ENCODE results near the gene KLHL4. TPM values are rescaled to one million over a fixed set of nuclear protein-coding genes. Genes with fewer than 3 reads are reported as not detected.

KLHL4 gene
- polyA plus RNA-seq, 2 of the 4 experiments (the other 2 are of a cell fraction), result 3.7 to 9.8 TPM

DNA sequence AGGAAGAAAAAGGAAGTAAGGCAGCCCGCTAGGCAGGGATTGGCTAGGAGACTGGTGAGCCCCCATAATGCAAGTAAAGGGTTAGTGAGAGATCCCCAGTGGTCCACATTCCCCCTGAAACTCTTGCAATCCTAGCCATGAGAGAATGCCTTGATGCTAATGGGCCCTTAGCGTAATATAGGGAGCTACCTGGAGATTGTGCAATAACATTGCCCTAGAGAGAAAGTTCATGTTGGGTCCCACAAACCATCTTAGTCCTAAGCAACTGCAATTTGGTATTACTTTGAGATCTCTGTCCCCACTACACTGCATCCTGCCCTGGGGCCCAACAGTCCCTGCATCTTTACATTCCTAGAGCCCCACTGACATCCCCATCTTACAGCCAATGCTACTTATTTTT lies 188.5 kb downstream of the KLHL4 start:
- 29% methylated on average over 2 of the region's 2 CpGs for WGBS (ENCODE audit: missing lambda C conversion rate)
- CTCF ChIA-PET, result no interaction called here
- H3K4me3 ChIP-seq, result no peak overlapping the region

DNA sequence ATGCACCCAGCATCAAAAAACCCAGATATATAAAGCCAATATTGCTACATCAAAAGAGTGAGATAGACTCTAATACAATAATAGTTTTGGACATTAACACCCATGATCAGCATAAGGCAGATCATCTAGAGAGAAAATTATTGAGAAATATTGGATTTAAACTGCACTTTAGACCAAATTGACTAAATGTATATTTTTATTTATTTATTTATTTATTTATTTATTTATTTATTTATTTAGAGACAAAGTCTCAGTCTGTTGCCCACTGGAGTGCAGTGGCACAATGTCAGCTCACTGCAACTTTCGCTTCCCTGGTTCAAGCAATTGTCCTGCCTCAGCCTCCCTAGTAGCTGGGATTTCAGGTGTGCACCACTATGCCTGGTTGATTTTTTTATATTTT lies 193.0 kb downstream of the KLHL4 start:
- POLR2A ChIA-PET, result no interaction called here

More for the DNA sequence above, 188.5 kb downstream of the KLHL4 start:
- no peak for ATAC-seq
- no peaks in the 10 kb centered on the region for H3K9me3 ChIP-seq
- no peak overlapping the region for H3K27ac ChIP-seq
- POLR2A ChIA-PET, result no interaction called here
- DNase-seq (ENCODE audit: low read depth in 1 of 2, low spot score in 1 of 2), result no peak
- TF ChIP-seq CBX8 (IDR thresholded peaks at IDR 0.05) (no peak), CEBPB (IDR thresholded peaks at IDR 0.05) (no peak), RNF2 (IDR thresholded peaks at IDR 0.05; ENCODE audit: borderline replicate concordance, low read depth) (no peak), CHD4 (IDR thresholded peaks at IDR 0.05; ENCODE audit: borderline replicate concordance) (no peak), ZNF302 (CRISPR knock-in tag; IDR thresholded peaks at IDR 0.05) (no peak), POLR2AphosphoS2 (conservative IDR thresholded peaks at IDR 0.05; ENCODE audit: low read length) (no peak), HDAC2 (IDR thresholded peaks at IDR 0.05) (no peak), TFCP2L1 (CRISPR knock-in tag; IDR thresholded peaks at IDR 0.05) (no peak), POLR2A (IDR thresholded peaks at IDR 0.05; ENCODE audit: low read length) (no peak), RFX5 (IDR thresholded peaks at IDR 0.05) (no peak), TP53 (CRISPR knock-in tag; IDR thresholded peaks at IDR 0.05) (no peak), RAD21 (conservative IDR thresholded peaks at IDR 0.05 in 1 of 2, IDR thresholded peaks at IDR 0.05 in 1 of 2) (no peak), MAFK (IDR thresholded peaks at IDR 0.05; ENCODE audit: partially characterized antibody) (no peak), HOXA7 (CRISPR knock-in tag; IDR thresholded peaks at IDR 0.05) (no peak)
- TF ChIP-seq, protein P1, sequence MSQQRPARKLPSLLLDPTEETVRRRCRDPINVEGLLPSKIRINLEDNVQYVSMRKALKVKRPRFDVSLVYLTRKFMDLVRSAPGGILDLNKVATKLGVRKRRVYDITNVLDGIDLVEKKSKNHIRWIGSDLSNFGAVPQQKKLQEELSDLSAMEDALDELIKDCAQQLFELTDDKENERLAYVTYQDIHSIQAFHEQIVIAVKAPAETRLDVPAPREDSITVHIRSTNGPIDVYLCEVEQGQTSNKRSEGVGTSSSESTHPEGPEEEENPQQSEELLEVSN (IDR thresholded peaks at IDR 0.05; ENCODE audit: borderline replicate concordance, low read depth), result no peak
- TF ChIP-seq, protein P2, sequence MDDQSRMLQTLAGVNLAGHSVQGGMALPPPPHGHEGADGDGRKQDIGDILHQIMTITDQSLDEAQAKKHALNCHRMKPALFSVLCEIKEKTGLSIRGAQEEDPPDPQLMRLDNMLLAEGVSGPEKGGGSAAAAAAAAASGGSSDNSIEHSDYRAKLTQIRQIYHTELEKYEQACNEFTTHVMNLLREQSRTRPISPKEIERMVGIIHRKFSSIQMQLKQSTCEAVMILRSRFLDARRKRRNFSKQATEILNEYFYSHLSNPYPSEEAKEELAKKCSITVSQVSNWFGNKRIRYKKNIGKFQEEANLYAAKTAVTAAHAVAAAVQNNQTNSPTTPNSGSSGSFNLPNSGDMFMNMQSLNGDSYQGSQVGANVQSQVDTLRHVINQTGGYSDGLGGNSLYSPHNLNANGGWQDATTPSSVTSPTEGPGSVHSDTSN (IDR thresholded peaks at IDR 0.05), result no peak
- TF ChIP-seq, protein P3, sequence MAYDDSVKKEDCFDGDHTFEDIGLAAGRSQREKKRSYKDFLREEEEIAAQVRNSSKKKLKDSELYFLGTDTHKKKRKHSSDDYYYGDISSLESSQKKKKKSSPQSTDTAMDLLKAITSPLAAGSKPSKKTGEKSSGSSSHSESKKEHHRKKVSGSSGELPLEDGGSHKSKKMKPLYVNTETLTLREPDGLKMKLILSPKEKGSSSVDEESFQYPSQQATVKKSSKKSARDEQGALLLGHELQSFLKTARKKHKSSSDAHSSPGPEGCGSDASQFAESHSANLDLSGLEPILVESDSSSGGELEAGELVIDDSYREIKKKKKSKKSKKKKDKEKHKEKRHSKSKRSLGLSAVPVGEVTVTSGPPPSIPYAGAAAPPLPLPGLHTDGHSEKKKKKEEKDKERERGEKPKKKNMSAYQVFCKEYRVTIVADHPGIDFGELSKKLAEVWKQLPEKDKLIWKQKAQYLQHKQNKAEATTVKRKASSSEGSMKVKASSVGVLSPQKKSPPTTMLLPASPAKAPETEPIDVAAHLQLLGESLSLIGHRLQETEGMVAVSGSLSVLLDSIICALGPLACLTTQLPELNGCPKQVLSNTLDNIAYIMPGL (CRISPR knock-in tag; IDR thresholded peaks at IDR 0.05; ENCODE audit: borderline replicate concordance), result no peak
- TF ChIP-seq, protein P4, sequence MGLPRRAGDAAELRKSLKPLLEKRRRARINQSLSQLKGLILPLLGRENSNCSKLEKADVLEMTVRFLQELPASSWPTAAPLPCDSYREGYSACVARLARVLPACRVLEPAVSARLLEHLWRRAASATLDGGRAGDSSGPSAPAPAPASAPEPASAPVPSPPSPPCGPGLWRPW (IDR thresholded peaks at IDR 0.05), result no peak
- TF ChIP-seq, protein P5, sequence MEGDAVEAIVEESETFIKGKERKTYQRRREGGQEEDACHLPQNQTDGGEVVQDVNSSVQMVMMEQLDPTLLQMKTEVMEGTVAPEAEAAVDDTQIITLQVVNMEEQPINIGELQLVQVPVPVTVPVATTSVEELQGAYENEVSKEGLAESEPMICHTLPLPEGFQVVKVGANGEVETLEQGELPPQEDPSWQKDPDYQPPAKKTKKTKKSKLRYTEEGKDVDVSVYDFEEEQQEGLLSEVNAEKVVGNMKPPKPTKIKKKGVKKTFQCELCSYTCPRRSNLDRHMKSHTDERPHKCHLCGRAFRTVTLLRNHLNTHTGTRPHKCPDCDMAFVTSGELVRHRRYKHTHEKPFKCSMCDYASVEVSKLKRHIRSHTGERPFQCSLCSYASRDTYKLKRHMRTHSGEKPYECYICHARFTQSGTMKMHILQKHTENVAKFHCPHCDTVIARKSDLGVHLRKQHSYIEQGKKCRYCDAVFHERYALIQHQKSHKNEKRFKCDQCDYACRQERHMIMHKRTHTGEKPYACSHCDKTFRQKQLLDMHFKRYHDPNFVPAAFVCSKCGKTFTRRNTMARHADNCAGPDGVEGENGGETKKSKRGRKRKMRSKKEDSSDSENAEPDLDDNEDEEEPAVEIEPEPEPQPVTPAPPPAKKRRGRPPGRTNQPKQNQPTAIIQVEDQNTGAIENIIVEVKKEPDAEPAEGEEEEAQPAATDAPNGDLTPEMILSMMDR (IDR thresholded peaks at IDR 0.05), result no peak
- TF ChIP-seq, protein P6, sequence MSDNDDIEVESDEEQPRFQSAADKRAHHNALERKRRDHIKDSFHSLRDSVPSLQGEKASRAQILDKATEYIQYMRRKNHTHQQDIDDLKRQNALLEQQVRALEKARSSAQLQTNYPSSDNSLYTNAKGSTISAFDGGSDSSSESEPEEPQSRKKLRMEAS (IDR thresholded peaks at IDR 0.05), result no peak
- no peaks in the 10 kb centered on the region for H3K4me1 ChIP-seq
- FAIRE-seq, result no peak
- no peak overlapping the region for H3K4me2 ChIP-seq

More for the DNA sequence above, 193.0 kb downstream of the KLHL4 start:
- ATAC-seq (no peak), FAIRE-seq (no peak), DNase-seq (ENCODE audit: low read depth in 1 of 2, low spot score in 1 of 2) (no peak)
- H3K4me3 ChIP-seq, result no peak overlapping the region
- WGBS (ENCODE audit: missing lambda C conversion rate), result 3% methylated on average over 1 of the region's 1 CpG
- H3K9me3 ChIP-seq, result no peaks in the 10 kb centered on the region
- no peak overlapping the region for H3K4me2 ChIP-seq
- no peaks in the 10 kb centered on the region for H3K4me1 ChIP-seq
- no peak overlapping the region for H3K27ac ChIP-seq
- CTCF ChIA-PET, result no interaction called here
- TF ChIP-seq ZC3H11A (IDR thresholded peaks at IDR 0.05) (peak; percentile 29), CHD4 (IDR thresholded peaks at IDR 0.05; ENCODE audit: borderline replicate concordance) (no peak)

All from A549 (cell line).